LNCAP (cell line): ENCODE measurements around the gene GAREM1.
A peak's percentile ranks its signal among the peaks of the same experiment; 100 is the strongest.

Source experiments
- TF ChIP-seq, protein P1 (sequence below): fragments of 450-650 bp; IDR thresholded peaks from 2 replicates; pipeline ENCODE4 v1.5.1; 2017; ENCODE audit warnings: mild to moderate bottlenecking

Gene GAREM1

DNA sequence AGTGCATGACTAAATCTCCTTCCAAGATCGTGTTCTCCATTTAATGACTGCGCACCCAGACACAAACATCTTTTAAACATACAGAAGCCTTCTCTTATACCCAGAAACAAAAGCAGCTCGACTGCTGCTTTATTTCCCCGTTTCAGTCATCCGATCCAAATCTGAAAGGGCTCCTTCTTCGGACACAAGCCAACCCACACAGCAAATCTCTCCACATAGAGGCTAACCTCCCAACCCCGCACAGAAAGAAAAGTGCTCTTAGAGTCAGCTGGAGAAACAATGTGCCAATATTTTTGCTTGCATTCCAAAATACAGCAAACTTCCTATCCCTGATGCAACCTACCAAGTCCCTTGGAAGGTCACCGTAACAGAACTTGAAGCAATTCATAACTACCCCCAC lies 29.1 kb downstream of the GAREM1 start:
- TF ChIP-seq, protein P1, sequence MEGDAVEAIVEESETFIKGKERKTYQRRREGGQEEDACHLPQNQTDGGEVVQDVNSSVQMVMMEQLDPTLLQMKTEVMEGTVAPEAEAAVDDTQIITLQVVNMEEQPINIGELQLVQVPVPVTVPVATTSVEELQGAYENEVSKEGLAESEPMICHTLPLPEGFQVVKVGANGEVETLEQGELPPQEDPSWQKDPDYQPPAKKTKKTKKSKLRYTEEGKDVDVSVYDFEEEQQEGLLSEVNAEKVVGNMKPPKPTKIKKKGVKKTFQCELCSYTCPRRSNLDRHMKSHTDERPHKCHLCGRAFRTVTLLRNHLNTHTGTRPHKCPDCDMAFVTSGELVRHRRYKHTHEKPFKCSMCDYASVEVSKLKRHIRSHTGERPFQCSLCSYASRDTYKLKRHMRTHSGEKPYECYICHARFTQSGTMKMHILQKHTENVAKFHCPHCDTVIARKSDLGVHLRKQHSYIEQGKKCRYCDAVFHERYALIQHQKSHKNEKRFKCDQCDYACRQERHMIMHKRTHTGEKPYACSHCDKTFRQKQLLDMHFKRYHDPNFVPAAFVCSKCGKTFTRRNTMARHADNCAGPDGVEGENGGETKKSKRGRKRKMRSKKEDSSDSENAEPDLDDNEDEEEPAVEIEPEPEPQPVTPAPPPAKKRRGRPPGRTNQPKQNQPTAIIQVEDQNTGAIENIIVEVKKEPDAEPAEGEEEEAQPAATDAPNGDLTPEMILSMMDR: no peak

DNA sequence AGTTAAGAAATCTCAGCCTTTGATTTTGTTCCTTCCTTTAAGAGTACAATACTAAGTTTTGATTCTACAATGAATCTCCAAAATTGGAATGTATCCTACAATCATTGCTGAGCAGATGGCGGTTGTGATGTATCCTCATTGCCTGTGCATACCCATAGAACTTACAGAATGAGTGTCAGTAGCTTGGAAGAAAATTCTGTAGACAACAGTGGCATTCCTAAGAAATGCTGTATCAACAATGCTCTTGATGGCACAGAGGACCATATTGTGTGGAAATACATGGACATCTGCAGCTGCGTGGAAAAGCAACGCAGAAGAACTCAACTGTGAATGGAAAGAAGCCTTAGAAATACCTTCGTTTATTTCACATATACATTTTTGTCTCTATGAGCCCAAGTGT lies 30.2 kb downstream of the GAREM1 start:
- TF ChIP-seq, protein P1: no peak

DNA sequence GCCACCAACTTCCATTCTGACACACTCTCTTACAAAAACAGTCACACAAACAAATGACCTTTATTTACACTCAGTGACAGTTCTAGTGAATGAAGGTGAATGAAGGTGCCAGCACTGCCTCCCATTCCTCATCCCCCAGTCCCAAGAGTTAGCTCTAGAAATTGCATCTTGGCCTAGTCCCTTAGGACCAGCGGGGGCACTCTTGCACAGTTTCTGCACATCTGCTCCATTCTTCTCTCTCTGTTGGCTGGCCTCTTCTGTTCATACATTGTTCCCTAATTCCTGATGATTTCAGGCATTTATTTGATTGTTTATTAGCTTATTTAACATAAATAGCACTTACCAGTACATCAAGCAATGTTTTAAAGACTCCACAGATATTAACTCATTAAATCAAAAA lies 30.9 kb downstream of the GAREM1 start:
- TF ChIP-seq, protein P1: peak; percentile 49

DNA sequence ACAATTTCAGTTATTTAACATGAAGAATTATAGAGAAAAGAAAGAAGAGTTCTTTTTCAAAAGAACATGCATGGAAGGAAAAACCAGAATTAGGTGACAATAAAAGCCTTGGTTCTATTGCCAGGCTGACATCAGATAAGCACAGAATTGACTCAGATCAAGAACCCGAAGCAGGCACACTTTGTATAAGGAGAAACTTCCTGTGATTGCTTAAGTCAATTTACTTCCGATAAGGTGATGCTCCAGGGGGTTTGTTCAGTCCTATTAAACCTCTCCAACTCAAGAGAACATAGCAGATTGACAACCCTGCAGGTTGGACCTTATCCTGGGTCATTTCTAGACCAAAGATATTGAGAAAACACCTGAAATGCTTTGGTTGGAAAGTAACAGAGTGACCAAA lies 31.4 kb downstream of the GAREM1 start:
- TF ChIP-seq, protein P1: no peak

DNA sequence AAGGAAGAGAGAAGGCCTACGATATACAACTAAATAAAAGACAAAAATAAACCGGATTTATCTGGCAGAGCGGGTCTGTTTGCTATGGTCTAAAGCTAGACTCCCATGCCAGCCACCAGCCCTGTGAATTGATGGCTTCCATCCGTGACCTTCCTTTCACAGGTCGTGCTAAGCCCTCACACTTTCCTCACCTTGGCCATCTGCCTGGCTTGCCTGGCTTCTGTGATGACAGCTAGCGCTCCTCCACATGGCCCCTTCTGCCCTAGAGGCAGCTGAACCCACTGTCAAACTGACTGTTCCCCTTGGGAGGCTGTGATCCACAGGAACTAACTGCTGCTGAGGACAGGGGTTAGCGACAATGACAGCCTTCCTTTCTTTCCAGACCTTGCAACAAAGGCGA lies 32.5 kb downstream of the GAREM1 start:
- TF ChIP-seq, protein P1: no peak

DNA sequence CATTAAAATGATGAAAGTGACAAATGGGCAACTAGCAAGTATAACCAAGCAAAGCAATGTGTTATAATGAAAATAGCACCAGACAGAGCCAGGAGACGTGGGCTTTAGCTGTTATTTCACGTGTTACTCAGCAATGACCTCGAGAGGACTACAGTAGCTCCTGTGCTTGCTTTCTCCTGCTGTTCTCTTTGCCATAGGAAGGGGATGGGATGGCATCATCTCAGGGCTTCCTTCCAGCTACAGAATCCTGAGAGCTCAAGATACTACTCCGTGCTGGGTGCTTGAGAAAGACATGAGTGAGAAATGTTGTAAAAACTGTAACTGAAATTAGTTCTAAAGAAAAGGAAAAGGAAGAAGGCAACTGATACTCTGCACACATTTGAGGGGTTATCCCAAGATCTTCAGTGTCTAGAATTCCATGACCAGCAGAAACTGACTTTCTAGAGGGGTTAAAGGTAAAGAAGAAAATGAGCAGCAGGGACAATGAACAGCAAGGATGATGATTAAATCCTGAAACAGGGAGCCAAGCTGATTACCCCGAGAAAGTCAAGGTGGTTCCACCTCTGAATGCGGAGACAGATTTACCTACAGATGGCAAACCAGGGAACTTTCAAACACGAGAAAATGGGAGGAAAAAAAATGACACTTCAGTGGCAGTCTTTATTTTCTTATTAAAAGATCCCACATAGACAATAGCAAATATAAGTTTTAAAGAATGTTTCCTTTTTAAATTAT lies 33.4 kb downstream of the GAREM1 start:
- TF ChIP-seq, protein P1: no peak

DNA sequence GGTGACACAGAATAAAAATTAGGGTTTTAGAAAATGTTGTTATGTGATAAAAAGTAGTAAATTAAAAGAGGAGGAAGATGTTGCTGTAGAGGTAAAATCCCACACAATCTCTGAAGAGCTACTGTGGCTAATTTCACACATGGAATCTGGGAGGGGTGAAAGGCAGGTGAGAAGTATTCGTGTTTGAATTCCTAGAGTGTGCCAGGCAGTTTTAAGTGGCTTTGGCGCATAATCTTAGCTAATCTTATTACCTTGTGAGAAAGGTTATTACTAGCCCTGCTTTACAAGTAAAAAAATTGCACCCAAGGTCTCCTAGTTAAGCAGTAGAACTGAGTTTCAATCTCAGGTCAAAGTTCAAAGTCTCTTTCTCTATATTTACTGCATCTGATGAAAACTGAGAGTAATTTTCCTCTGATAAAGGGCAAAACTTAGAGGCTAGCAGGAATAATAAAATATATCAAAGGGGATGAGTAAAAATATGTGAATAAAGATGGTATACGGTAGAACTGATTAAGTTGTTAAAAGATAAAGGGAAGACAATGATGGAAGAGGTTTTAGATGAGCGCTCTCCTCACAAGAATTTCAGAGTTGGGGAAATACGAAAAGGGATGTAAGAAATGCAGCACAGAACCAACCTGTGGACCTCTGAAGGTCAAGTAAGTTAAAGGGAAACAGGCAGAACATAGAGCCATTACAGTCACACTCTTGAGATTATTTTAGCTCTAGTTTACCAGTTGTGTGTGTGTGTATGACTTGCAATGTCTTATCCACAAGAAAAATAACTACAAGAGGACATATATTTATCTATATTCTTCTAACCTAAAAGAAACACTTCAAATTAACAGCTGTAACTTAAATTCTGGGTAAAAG lies 34.8 kb downstream of the GAREM1 start:
- TF ChIP-seq, protein P1: no peak
